Anterior cingulate cortex (tissue), 58 donors: ENCODE data around the gene SERAC1.
A peak's percentile ranks its signal among the peaks of the same experiment; 100 is the strongest.
"Not testable (repeated sequence)": the region's sequence is repeated elsewhere in the genome, so short reads cannot be mapped to it uniquely, and the experiment has no call there.

Experiments used
- DNase-seq, 58 donors: peaks; one replicate each; lab custom pipeline; 2025; lab: John Stamatoyannopoulos, UW

The SERAC1 gene

DNA sequence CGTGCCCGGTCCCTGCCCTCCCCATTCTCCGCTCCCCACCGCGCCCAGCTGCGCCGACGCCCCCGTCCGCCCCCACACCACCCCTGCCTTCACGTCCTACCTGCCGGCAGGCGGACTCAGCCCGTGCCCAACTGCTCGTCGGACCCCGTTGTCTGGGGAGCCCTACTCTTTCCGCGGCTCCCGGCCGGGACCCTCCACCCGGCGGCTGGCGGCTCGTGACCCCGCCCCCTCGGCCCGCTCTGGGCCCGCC lies at the start of gene SERAC1:
TSS of gene SERAC1 (minus strand) at position 223 of the 250 bp plus-strand sequence. CDS start 9,899 bp downstream, outside the sequence.
- peak in 8 of 58 donors; percentile 62 to 85 (median 84) for DNase-seq

DNA sequence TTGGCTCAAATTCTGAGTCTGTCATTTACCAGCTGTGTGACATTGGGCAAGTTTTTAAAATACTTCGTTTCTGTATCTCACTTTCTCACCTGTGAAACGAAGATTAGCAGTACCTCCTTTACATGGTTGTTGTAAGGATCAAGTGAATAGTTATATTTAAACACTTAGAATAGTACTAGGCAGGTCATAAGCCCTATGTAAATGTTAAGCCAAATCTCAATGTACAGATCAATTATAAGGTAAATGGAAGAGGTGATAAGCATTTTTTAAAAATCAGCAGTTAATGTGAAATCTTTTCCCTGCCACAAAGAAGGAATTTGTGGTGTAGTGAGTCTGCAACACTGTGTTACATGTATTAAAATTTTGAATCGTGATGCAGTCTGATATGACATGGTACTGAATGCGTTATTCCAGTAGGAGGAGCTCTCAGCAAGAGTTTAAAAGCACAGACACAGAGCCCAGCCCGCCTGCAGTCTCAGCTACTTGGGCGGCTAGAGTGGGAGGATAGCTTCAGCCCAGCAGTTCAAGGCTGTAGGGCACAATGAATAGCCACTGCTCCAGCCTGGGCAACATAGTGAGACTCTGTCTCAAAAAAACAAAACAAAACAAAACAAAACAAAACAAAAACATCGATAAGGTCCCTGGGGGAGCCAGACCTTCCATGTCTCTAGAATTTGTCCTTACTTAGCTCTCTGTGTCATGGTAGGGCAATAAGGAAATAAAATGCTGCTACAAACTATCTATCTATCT lies 46.0 kb upstream of the SERAC1 start:
- peak in 44 of 58 donors; percentile 4 to 69 (median 31) for DNase-seq

DNA sequence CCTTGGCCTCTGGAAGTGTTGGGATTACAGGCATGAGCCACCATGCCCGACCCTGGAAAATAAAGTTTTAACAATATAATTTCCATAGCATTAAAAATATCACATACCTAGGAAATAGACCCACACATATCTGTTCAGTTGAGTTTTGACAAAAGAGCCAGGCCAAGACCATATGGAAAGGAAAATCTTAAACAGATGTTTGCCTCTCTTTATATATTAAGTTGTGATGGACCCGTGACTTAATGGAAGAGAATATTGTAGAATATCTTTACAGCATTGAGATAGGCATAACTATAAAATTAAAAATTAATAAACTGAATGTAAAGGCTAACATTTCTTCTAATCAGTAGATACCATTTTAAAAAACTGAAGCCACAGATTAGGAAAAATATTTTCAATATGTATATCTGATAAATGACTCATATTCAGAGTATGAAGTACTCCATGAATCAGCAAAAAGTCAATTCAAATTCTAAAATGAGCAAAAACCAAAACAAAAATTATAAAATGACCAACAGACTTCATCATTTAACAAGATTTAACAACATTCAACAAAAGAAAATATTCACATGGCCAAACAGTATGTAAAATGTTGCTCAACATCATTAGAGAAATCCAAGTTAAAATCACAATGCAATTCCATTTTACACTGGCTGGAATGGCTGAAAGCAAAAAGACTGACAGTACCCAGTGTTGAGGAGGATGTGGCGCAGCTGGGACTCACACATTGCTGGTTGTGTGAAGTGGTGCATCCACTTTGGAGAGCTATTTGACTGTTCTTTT lies 43.4 kb upstream of the SERAC1 start:
- no peak for DNase-seq

DNA sequence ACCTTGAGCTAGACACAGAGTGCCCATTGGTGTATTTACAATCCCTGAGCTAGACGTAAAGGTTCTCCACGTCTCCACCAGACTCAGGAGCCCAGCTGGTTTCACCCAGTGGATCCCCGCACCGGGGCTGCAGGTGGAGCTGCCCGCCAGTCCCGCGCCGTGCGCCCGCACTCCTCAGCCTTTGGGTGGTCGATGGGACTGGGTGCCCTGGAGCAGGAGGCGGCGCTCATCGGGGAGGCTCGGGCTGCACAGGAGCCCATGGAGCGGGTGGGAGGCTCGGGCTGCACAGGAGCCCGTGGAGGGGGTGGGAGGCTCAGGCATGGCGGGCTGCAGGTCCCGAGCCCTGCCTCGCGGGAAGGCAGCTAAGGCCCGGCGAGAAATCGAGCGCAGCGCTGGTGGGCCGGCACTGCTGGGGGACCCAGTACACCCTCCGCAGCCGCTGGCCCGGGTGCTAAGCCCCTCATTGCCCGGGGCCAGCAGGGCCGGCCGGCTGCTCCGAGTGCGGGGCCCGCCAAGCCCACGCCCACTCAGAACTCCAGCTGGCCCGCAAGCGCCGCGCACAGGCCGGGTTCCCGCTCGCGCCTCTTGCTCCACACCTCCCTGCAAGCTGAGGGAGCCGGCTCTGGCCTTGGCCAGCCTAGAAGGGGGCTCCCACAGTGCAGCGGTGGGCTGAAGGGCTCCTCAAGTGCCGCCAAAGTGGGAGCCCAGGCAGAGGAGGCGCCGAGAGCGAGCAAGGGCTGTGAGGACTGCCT lies 41.7 kb upstream of the SERAC1 start:
- DNase-seq: not testable (repeated sequence)

DNA sequence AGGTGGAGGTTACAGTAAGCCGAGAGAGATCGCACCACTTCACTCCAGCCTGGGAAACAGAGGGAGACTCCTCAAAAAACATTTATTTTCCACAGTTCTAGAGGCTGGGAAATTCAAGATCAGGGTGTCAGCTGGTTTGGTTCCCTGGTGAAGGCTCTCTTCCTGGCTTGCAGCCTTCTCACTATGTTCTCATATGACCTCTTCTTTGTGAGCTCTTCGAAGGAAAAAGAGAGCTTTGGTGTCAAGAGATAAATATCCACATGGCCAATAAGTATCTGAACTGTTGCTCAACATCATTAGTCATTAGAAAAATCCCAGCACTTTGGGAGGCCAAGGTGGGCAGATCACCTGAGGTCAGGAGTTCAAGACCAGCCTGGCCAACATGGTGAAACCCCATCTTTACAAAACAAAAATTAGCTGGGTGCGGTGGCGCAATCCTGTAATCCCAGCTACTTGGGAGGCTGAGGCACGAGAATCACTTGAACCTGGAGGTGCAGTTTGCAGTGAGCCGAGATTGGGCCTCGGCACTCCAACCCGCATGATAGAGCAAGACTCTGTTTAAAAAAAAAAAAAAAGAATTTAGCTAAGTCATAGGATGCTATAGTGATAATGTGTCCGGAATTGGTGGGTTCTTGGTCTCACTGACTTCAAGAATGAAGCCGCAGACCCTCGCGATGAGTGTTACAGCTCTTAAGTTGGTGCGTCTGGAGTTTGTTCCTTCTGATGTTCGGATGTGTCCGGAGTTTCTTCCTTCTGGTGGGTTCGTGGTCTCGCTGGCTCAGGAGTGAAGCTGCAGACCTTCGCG lies 40.4 kb upstream of the SERAC1 start:
- not testable (repeated sequence) for DNase-seq

DNA sequence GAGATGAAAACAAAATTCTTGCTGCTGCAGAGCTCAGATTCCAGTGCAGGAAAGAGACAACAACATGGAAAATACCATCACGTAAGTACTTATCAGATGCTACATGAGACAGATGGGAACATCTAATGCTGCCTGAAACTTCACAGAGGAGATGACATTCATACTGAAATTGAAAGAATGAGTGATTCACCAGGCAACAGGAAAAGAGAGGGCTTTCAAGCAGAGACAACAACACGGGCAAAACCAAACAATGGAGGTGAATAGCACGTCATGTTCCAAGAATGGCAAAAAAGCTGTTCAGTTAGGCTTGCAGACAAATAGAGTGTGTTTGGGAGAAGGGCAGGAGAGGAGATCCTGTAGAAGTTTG lies 39.3 kb upstream of the SERAC1 start:
- no peak for DNase-seq

DNA sequence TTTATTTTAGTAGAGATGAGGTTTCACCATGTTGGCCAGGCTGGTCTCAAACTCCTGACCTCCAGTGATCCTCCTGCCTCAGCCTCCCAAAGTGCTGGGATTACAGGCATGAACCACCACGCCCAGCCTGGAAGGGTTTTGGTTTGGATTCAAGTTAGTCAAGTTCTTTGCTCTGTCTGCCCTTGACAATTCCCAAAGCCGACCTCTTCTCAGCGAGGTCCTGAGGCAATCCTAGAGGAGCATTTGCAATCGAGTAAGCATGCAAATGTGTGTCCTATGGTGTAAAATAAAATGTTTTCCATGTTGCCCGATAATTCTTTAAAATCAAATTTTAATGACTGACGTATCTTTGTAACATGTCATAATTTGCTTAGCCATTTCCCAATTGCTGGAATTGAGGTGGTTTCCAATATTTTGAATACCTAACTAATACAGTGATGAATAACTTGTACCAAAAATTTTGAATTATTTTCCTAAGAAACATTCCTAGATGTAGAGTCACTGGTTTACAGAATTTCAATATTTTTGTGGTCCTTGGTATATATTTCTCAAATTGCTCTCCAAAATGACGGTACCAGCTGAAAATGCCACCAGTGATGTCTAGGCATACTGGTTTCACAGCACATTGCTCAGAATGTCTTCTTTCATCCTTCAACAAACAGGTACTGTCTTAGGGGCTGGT lies 38.8 kb upstream of the SERAC1 start:
- DNase-seq: no peak

DNA sequence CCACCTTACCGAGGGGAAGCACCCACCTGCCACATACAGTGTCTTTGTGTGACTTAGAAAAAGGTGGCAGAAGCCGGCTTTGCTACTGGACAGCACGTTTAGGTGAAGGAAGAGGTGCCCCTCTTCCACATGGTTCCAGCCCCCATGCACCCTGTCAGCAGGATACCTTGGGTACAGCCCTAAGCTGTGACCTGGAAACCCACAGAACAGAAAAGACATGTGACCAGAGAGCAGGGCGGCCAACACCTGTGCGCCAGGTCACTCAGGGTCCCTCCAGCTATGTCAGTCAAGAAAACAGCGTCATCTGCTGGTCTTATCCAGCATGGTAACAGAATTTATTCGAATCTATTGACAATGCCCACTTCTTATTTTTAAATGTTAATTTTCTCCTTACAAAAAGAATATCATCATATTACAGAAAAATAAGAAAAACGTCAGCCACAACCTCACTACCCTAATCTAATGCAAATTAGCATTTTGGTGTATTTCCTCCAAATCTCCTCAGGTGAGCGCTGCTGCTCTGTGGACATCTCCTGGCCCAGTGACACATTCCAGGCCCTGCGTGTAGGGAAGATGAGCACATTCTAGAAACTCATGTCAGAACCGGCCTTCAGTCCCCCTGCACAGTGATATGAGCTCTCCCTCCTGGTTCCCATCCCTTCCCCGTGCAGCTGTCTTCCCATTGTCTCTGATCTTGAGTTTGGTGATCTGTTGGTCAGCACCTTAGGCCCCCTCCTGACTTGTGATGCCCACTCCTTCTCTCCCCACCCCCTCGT lies 37.3 kb upstream of the SERAC1 start:
- no peak for DNase-seq

DNA sequence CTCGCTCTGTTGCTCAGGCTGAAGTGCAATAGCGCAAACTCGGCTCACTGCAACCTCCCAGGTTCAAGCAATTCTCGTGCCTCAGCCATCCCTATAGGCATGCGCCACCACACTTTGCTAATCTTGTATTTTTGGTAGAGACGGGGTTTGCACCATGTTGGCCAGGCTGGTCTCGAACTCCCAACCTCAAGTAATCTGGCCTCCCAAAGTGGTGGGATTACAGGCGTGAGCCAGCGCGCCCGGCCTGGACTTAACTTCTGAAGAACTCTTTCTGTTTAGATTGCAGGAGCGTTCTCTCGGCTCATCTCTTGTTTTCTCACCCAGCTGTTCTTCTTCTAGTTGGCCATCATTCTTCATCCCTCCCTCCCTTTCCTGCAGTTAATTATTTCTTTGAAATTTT lies 30.4 kb upstream of the SERAC1 start:
- DNase-seq: no peak

DNA sequence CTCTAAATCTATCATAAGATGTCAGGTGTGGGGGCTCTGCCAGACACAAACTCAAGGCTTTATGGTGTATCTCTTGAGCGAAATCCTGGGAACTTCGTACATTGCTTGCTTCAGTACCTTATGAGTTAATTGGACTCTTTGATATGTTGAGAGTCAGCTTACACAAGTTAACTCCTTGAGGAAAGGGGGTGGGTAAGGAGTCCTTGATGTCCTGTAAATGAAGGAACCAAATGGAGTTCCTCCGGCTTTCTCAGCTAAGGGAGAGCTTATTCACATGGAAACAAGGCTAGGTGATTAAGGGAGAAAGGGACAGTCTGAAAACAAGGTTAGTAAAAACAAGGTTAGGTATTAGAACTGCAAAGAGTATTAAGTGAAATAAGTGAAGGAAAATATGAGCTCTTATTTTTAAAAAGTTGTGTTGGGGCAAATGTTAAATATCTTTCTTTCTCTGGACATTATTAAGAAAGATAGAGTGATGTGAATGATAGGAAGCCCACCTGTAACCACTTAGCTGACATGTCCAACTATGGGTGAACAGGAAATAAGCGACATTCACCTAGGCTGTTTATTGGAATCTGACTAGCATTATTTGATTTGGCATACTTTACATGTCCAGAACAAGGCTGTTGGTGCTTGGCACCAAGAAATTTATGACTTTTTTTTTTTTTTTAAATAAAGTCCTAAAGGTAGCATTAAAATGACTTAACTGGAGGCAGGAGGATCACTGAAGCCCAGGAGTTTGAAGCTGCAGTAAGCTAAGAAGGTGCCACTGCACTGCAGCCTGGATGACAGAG lies 26.6 kb upstream of the SERAC1 start:
- no peak for DNase-seq

DNA sequence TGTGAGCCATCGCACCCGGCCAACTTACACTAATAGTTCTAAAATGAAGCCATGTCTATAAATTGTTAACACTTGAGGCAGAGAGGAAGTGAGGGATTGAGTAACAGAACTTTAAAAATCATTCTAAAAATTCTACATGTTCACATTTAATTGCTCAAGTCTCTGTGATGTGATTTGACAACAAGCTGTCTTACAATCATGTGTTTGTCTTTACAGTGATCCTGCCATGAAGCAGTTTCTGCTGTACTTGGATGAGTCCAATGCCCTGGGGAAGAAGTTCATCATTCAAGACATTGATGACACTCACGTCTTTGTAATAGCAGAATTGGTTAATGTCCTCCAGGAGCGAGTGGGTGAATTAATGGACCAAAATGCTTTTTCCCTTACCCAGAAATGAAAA lies 23.7 kb upstream of the SERAC1 start:
- no peak for DNase-seq

DNA sequence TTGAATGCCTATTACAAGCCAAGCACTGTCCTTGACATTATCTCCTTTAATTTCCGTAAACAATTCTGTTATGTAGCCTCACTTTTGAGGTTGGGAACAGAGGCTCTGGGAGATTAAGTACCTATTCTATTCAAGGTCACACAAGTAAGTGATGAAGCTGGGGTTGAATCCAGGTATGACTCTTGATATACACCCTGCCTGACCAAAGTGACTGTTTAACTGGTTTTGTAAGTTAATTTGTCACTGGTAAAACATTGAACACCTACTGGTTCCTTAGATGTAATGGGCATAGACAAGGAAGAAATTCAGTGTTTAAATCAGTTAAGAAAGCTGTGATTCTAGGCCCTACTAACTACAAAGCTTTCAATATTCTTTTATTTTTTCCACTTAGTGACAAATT lies 23.0 kb upstream of the SERAC1 start:
- no peak for DNase-seq

DNA sequence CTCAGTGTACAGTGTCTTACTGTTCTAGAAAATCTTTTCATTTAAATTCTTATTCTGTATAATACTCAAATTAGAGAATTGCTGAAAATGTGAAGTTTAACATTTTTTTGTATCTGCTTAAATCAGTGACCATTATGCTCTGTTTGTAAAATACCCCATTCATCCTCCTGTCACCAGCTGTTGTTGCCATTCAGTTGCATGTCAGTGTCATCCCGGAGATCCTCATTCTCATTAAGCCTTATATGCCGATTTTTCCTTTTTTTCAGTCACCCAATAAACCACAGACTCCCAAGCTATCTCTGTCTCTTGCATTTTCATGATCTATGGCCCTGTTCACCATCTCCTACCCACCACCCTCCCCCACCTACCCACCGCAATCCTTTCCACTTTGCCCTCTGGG lies 20.5 kb upstream of the SERAC1 start:
- DNase-seq: no peak

DNA sequence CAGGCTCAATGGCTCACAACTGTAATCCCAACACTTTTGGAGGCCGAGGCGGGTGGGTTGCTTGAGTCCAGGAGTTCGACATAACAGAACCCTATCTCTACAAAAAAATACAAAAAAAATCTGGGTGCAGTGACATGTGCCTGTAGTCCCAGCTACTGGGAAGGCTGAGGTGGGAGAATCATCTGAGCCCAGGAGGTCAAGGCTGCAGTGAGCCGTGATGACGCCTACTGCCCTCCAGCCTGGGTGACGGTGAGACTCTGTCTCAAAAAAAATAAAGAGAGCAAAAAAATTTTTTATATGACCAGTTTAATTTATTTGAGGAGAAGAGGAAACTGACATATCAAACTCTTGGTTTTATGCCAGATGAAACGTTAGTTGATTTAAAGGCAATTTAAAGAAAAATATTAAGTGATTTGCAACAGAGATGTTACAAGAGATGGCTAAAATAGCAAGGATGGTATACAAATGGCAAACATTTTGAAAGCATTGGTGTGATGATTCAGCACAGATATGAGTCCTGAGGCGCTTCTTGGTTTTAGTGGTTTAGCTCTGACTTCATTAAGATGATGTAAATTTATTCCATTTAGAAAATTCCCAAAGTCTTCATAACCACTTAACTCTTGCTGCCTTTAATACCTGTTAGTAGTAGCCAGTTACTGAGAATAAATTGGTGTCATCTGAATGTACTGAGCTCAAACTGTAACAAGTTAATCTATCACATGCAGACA lies 17.8 kb upstream of the SERAC1 start:
- no peak for DNase-seq

DNA sequence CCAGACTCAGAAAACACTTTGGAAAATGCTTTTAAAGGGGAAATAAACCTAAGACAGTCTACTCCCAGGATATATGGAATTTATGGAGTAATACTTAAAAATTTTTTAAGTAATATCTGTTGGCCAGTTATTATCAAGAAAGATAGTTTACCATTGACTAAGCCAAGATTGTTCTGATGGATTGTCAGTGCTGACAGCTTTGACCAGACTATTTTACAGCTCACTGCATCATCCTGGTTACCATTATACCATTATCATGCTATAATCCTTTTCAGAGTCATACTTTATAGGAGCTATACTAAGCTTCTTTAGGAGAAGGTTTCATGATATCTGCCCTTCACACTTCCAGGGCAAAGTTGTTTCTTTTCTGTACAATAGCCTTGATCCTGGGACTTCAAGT lies 16.5 kb upstream of the SERAC1 start:
- no peak for DNase-seq

DNA sequence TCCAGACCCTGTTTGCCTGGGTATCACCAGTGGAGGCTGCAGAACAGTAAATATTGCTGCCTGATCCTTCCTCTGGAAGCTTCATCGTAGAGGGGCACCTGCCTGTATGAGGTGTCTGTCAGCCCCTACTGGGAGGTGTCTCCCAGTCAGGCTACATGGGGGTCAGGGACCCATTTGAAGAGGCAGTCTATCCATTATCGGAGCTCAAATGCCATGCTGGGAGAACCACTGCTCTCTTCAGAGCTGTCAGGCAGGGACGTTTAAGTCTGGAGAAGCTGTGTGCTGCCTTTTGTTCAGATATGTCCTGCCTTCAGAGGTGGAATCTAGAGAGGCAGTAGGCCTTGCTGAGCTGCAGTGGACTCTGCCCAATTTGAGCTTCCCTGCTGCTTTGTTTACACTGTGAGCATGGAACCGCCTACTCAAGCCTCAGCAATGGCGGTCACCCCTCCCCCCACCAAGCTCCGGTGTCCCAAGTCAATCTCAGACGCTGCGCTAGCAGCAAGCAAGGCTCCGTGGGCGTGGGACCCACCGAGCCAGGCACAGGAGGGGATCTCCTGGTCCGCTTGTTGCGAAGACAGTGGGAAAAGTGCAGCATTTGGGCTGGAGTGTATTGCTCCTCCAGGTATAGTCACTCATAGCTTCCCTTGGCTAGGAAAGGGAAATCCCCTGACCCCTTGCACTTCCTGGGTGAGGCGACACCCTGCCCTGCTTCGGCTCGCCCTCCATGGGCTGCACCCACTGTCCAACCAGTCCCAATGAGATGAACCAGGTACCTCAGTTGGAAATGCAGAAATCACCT lies 15.3 kb upstream of the SERAC1 start:
- DNase-seq: not testable (repeated sequence)

DNA sequence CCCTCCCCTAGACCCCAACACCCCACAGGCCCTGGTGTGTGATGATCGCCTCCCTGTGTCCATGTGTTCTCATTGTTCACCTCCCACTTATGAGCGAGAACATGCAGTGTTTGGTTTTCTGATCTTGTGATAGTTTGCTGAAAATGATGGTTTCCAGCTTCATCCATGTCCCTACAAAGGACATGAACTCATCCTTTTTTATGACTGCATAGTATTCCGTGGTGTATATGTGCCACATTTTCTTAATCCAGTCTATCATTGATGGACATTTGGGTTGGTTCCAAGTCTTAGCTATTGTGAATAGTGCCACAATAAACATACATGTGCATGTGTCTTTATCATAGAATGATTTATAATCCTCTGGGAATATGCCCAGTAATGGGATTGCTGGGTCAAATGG lies 9.7 kb upstream of the SERAC1 start:
- not testable (repeated sequence) for DNase-seq
